Small intestine (tissue), 7 donors: Measurements from ENCODE around the gene USP48. TPM values are rescaled to one million over a fixed set of nuclear protein-coding genes. Genes with fewer than 3 reads are reported as not detected.
A peak's percentile ranks its signal among the peaks of the same experiment; 100 is the strongest.

Source experiments
- DNase-seq, 2 donors: peaks; one replicate each; pipeline versions ENCODE4 v3.0.0 to v3.0.0-alpha.2; 2013
- FAIRE-seq: peaks from 2 replicates; lab custom pipeline; 2012; peaks lifted over from hg19 to GRCh38; lab: Jason Lieb, UNC
- H3K27ac ChIP-seq, 3 donors: one replicate each; pipeline ENCODE4 v1.5.1; 2013; ENCODE audit warnings: low read length in 2 of 3, mild to moderate bottlenecking in 2 of 3, control low read depth in 1 of 3, inconsistent platforms in 1 of 3, low read depth in 1 of 3, moderate library complexity in 1 of 3
- H3K27me3 ChIP-seq, 3 donors: one replicate each; pipeline ENCODE4 v1.6.1; 2013; ENCODE audit warnings: low read length in 3 of 3, inconsistent platforms in 1 of 3; ENCODE audit not compliant: control insufficient read depth in 3 of 3, insufficient read depth in 3 of 3
- H3K36me3 ChIP-seq, 3 donors: one replicate each; pipeline ENCODE4 v1.6.1; 2013; ENCODE audit warnings: low read length in 3 of 3, inconsistent platforms in 1 of 3, low read depth in 1 of 3, mild to moderate bottlenecking in 1 of 3, moderate library complexity in 1 of 3; ENCODE audit not compliant: control insufficient read depth in 3 of 3, insufficient read depth in 2 of 3
- H3K4me1 ChIP-seq, 3 donors: one replicate each; pipeline ENCODE4 v1.6.1; 2013; ENCODE audit warnings: low read length in 2 of 3, inconsistent platforms in 1 of 3, low read depth in 1 of 3, mild to moderate bottlenecking in 1 of 3, moderate library complexity in 1 of 3; ENCODE audit not compliant: control insufficient read depth in 3 of 3, insufficient read depth in 2 of 3
- H3K4me3 ChIP-seq, 3 donors: one replicate each; pipeline ENCODE4 v1.5.1; 2013; ENCODE audit warnings: low read length in 3 of 3, control low read depth in 1 of 3, inconsistent platforms in 1 of 3, low read depth in 1 of 3, mild to moderate bottlenecking in 1 of 3, moderate library complexity in 1 of 3
- H3K9me3 ChIP-seq, 2 donors: one replicate each; pipeline ENCODE4 v1.6.1; 2013; ENCODE audit warnings: low read depth in 1 of 2, low read length in 1 of 2; ENCODE audit not compliant: control insufficient read depth in 2 of 2, insufficient read depth in 1 of 2
- WGBS, 3 donors: extraction: QIAGEN DNeasy Blood & Tissue Kit; methylation state at CpG; one replicate each; pipeline ENCODE4 v1.1.7; 2013; 5-methylcytosine and 5-hydroxymethylcytosine counted together
- polyA plus RNA-seq, 4 donors: library from polyadenylated mRNA; stranded (reverse) in 3 of 4; unstranded in 1 of 4; fragments of 200-250 nt in 3 of 4; fragments of 120-200 nt in 1 of 4; gene quantifications; one replicate each; pipeline versions ENCODE4 v1.2.1 to v1.2.3, GENCODE V29; 2013
- donor health status: healthy with polysubstance abuse.
- donor health status: control.
- donor health status: control.
- donor health status: Bipolar disorder and iron deficiency.
- donor health status: healthy.

The USP48 gene
- polyA plus RNA-seq, 4 donors: 15.1 to 43.1 (median 17.8) TPM

DNA sequence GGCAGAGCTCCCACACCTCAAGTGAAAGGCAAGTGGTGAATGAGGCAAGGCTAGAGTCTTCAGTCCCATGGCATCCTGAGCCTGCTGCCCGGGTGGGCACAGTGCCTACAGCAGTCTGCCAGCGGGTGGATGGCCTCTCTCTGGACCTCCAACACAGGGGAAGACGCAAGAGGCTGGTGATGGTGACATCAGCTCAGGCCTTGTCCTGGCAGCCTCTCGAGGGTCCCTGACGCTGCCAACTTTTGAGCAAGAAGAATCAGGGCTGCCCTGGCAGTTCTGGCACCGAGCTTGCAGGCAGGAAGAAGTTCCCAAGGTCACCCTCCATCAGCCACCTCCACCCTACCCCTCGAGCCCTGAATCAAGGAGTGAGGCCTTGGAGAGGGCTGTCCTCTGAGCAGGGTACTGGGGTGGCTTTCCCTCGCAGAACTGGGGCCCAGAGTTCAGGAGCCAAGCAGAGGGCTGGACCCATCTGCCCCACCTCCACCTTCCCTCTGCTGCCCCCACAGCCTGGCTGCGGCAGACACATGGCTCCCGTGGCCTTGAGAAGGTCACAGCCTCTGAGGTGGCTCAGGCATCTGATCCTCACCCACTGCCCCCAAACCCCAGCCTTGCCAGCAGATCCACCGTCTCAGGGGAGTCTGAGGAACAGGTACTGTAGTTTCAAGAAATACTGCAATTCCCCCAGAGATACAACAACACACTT is 119.5 kb downstream of the USP48 start:
- Histone ChIP-seq H3K27ac (no peak overlapping the region), H3K9me3 (no peaks in the 10 kb centered on the region), H3K4me3 (no peak overlapping the region), H3K36me3 (no peaks in the 10 kb centered on the region), H3K4me1 (peaks cover 0 to 15% (median 0%) of the 10 kb centered on the region in 3 donors), H3K27me3 (peaks cover 0 to 22% (median 5%) of the 10 kb centered on the region in 3 donors)
- WGBS, 3 donors: 54 to 63% (median 63%) methylated on average over 10 to 11 of the region's 11 CpGs
- no peak for DNase-seq
- FAIRE-seq: no peak

GRCh38 chr1:21662426-21663247 is 120.3 kb downstream of the USP48 start:
- H3K4me3 ChIP-seq: no peak overlapping the region
- no peak for DNase-seq
- peaks cover 0 to 7% (median 0%) of the 10 kb centered on the region in 3 donors for H3K4me1 ChIP-seq
- WGBS, 3 donors: 61 to 75% (median 67%) methylated on average over 6 of the region's 6 CpGs
- FAIRE-seq: no peak
- H3K27me3 ChIP-seq: peaks cover 0 to 15% (median 2%) of the 10 kb centered on the region in 3 donors
- H3K27ac ChIP-seq: no peak overlapping the region
- no peaks in the 10 kb centered on the region for H3K36me3 ChIP-seq
- H3K9me3 ChIP-seq: no peaks in the 10 kb centered on the region

DNA sequence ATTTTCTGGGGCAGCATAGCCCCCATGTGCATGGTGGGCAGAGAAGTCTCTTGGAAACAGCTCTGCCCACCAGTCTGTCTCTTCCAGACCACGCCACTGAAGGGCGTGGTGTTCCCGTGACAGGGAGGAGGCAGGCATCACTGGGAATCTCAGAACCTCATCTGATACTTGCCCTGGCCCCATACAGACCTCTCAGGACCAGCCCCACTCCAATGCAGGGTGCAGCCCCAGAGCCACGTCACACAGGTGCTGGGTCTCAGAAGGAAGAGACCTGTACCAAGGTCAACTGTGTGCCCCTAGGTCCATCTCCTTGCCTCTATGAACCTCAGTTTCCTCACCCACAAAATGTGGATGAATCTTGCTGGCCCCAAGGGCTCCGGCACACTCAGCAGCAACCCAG is 121.1 kb downstream of the USP48 start:
- no peak for FAIRE-seq
- Histone ChIP-seq H3K36me3 (peaks cover 0 to 2% (median 0%) of the 10 kb centered on the region in 3 donors), H3K4me3 (no peak overlapping the region), H3K27ac (no peak overlapping the region), H3K9me3 (no peaks in the 10 kb centered on the region), H3K27me3 (peaks cover 0 to 12% (median 2%) of the 10 kb centered on the region in 3 donors), H3K4me1 (peaks cover 0 to 4% (median 0%) of the 10 kb centered on the region in 3 donors)
- no peak for DNase-seq
- 42 to 60% (median 52%) methylated on average over 5 of the region's 5 CpGs for WGBS, 3 donors

GRCh38 chr1:21659924-21660326 is 123.0 kb downstream of the USP48 start:
- 32 to 49% (median 49%) methylated on average over 4 of the region's 4 CpGs for WGBS, 3 donors
- DNase-seq (no peak), FAIRE-seq (no peak)
- H3K27ac ChIP-seq: no peak overlapping the region
- no peak overlapping the region for H3K4me3 ChIP-seq
- peaks cover 0 to 4% (median 0%) of the 10 kb centered on the region in 3 donors for H3K4me1 ChIP-seq
- H3K9me3 ChIP-seq: no peaks in the 10 kb centered on the region
- H3K36me3 ChIP-seq: peaks cover 0 to 2% (median 0%) of the 10 kb centered on the region in 3 donors
- peaks cover 0 to 8% (median 2%) of the 10 kb centered on the region in 3 donors for H3K27me3 ChIP-seq

DNA sequence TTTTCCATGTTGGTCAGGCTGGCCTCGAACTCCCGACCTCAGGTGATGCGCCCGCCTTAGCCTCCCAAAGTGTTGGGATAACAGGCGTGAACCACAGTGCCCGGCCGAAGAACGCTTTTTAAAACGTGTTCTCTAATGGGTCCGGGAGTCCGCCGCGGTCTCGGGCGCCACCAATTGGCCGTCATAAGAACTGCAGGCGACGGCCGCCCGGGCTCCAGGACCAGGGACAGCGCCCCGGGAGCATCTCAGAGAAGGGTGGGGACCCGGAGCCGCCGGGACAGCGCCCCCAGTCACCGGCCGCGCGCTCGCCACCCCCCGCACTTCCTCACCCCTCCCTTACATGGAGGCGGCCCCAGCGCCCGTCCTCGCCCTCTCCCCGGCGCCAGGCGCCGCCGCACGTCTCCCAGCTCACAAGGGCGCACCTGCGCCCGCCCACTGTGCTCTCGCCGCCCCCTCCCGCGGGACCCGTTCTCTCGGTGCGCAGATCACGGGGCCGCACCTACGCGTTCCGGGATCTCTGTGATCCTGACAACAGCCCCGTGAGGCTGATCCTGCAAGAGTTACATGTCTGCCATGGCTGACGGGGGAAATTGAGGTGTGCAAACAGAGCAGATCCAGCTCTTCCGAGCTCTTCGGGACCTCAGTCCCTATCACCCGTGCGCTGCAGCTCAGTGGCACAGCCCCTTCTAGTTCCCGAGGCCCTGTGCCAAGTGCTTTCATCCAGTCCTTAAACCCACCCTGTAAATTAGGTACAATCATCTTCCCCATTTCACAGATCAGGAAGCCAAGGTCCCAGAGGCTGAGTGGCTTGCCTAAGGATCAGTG is 123.6 kb downstream of the USP48 start:
- no peak overlapping the region for H3K4me3 ChIP-seq
- H3K36me3 ChIP-seq: peaks cover 0 to 2% (median 0%) of the 10 kb centered on the region in 3 donors
- peaks cover 0 to 8% (median 2%) of the 10 kb centered on the region in 3 donors for H3K27me3 ChIP-seq
- H3K27ac ChIP-seq: no peak overlapping the region
- no peaks in the 10 kb centered on the region for H3K9me3 ChIP-seq
- WGBS, 3 donors: 2% methylated on average over 52 to 64 of the region's 64 CpGs
- FAIRE-seq (no peak), DNase-seq (peak; percentile 66 to 89)
- peaks cover 0 to 4% (median 0%) of the 10 kb centered on the region in 3 donors for H3K4me1 ChIP-seq

DNA sequence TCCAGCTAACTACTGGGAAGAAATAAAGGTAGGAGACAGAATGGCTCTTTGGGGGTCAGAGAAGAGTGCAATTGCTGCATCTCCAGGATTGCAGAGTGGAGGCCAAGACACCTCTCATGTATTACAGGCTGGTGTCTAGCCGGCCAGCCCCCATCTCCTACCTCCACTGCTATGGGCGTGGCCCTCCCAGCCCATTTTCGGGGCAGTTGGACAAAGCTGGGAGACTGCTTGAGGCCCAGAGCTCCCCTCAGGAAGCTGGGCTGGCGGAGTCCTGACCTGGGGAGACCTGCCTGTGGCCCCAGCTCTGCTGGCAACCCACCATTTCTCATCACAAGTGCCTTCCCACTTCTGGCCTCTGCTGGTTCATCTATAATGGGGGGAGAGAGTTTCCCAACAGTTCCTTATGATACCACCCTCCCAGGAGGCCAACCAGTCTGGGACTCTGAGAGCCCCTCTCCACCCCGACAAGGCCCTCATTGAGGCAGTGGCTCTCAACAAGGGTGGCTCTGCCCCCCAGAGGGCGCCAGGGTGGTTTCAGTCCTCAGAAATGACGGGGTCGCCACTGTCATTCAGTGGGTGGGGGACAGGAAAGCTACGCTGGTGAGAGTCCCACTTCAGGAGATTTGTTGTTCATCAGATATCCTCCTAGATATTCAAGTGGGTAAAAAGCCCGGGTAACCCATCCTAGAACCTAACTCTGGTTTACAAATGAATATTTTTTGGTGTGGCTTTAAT is 125.3 kb downstream of the USP48 start:
- no peaks in the 10 kb centered on the region for H3K9me3 ChIP-seq
- FAIRE-seq (no peak), DNase-seq (no peak)
- WGBS, 3 donors: 57 to 68% (median 65%) methylated on average over 10 of the region's 10 CpGs
- no peak overlapping the region for H3K4me3 ChIP-seq
- peaks cover 0 to 8% (median 2%) of the 10 kb centered on the region in 3 donors for H3K27me3 ChIP-seq
- peaks cover 0 to 15% (median 0%) of the 10 kb centered on the region in 3 donors for H3K4me1 ChIP-seq
- H3K27ac ChIP-seq: no peak overlapping the region
- H3K36me3 ChIP-seq: peaks cover 0 to 2% (median 0%) of the 10 kb centered on the region in 3 donors

GRCh38 chr1:21655748-21656147 is 127.2 kb downstream of the USP48 start:
- FAIRE-seq (no peak), DNase-seq (no peak)
- Histone ChIP-seq H3K9me3 (no peaks in the 10 kb centered on the region), H3K36me3 (peaks cover 0 to 2% (median 0%) of the 10 kb centered on the region in 3 donors), H3K4me3 (no peak overlapping the region), H3K27ac (no peak overlapping the region), H3K4me1 (peaks cover 3 to 29% (median 4%) of the 10 kb centered on the region in 3 donors), H3K27me3 (peaks cover 0 to 12% (median 2%) of the 10 kb centered on the region in 3 donors)
- WGBS, 3 donors: 35 to 49% (median 38%) methylated on average over 4 of the region's 4 CpGs
